AG09309 (cell line): Measurements from ENCODE around the gene FARP1.

ENCODE experiments used
- DNase-seq: peaks from one replicate; pipeline ENCODE4 v3.0.0-alpha.2; 2010; ENCODE audit warnings: low read depth
- H3K4me3 ChIP-seq: 2 replicates; pipeline ENCODE4 v1.5.1; 2011; ENCODE audit warnings: mild to moderate bottlenecking, low read depth, low read length, moderate library complexity; ENCODE audit not compliant: control insufficient read depth
- TF ChIP-seq, protein P1 (sequence below): IDR thresholded peaks from 2 replicates; pipeline ENCODE4 v1.5.1; 2011; ENCODE audit warnings: mild to moderate bottlenecking, low read depth, low read length, inconsistent platforms; ENCODE audit not compliant: insufficient read depth, control insufficient read depth; ENCODE audit errors: missing control alignments

Gene FARP1

DNA sequence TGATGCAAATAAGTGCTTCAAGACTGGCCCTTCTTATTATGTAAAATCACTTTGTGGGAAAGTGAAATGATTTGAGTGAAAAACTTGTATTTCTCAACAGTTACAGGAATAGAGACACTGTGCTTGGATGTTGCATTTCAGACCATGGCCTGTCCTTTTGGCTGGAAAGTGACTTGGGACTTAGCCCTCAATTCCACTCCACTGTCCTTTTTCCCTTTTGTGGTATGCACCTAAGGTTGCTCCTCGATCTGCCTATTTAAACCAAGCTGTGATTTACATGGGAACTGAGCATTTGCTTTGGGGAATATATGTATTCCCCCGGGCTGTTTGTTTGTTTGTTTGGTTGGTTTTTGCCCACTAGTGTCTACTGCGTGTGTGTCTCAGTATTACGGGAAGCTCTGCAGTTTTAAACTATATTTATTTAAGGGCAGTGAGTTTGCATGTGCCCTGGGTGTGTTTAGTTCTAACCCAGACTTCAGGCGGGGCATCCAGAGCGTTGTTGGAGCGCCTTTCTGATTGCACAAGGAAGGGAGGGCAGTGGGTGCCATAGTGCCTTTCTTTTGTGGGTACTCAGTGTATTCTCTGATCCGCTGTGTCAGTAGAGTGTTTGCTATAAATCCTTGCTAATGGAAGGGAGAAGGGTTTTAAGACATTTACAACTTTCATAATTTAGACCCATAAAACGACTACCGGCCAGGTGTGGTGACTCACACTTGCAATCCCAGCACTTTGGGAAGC is 52.3 kb downstream of the FARP1 start:
- TF ChIP-seq, protein P1, sequence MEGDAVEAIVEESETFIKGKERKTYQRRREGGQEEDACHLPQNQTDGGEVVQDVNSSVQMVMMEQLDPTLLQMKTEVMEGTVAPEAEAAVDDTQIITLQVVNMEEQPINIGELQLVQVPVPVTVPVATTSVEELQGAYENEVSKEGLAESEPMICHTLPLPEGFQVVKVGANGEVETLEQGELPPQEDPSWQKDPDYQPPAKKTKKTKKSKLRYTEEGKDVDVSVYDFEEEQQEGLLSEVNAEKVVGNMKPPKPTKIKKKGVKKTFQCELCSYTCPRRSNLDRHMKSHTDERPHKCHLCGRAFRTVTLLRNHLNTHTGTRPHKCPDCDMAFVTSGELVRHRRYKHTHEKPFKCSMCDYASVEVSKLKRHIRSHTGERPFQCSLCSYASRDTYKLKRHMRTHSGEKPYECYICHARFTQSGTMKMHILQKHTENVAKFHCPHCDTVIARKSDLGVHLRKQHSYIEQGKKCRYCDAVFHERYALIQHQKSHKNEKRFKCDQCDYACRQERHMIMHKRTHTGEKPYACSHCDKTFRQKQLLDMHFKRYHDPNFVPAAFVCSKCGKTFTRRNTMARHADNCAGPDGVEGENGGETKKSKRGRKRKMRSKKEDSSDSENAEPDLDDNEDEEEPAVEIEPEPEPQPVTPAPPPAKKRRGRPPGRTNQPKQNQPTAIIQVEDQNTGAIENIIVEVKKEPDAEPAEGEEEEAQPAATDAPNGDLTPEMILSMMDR = no peak
- H3K4me3 ChIP-seq = no peak overlapping the region

DNA sequence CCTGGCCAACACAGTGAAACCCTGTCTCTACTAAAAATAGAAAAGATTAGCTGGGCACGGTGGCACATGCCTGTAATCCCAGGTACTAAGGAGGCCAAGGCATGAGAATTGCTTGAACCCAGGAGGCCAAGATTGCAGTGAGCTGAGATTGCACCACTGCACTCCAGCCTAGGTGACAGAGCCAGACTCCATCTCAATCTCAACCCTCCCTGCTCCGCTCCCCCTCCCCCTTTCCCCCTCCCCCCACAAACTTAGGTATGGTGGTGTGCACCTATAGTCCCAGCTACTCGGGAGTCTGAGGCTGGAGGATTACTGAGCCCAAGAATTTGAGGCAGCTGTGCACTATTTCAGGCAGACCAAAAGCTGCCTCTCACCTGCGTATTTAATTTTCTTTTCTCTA is 55.8 kb downstream of the FARP1 start:
- no peak for DNase-seq
- H3K4me3 ChIP-seq = no peak overlapping the region
- TF ChIP-seq, protein P1 = no peak

More for the DNA sequence above, 52.3 kb downstream of the FARP1 start:
- no peak for DNase-seq

DNA sequence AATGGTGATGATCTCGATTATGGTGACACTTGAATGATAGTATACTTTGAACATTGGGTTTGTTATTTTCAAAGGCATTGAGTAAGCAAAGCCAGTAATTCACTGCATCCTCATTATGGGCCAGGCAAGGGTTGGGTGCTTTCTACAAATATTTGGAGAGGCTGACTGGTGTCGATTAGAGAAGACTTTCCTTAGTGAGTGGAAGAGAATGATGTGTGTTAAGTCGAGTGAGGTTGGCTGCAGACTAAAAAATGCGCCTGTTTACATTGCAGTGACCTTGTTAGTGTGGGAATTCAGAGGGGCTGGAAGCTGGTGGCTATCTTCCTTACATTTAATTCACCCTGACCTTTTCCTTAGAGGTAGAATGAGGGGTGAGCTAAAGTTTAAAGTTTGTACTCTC is 56.6 kb downstream of the FARP1 start:
- no peak for DNase-seq
- TF ChIP-seq, protein P1 = no peak
- no peak overlapping the region for H3K4me3 ChIP-seq

DNA sequence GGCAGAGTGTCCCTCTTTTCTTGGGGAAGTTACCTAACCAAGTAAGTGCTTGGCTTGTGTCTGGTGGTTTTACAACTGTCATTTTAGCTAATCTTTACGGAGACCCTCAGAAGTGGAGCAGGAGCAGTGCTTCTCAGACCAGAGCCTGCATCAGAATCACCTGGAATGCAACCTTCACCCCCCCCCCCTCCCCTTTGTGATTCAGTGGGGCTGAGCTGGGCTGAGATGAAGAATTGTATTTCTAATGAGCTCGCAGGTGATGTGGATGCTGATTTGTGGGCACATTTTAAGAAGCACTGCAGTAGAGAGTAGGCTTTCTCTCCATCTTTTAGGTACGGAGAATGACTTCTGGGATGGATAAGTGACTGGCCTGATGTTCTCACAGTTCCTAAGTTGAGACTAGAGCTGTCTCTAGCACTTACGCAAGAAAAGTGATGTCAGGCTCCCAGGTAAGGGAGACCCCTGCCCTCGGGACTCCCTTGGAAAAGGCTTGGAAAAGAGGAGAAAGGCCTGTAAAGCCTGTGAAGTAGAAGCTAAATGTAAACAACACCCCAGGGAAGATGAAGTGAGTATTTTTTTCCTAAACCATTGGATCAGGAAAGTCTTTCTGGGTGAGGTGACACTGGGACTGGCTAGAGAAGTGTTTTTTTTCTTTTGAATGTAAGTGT is 57.5 kb downstream of the FARP1 start:
- no peak overlapping the region for H3K4me3 ChIP-seq
- DNase-seq = no peak
- TF ChIP-seq, protein P1 = no peak

DNA sequence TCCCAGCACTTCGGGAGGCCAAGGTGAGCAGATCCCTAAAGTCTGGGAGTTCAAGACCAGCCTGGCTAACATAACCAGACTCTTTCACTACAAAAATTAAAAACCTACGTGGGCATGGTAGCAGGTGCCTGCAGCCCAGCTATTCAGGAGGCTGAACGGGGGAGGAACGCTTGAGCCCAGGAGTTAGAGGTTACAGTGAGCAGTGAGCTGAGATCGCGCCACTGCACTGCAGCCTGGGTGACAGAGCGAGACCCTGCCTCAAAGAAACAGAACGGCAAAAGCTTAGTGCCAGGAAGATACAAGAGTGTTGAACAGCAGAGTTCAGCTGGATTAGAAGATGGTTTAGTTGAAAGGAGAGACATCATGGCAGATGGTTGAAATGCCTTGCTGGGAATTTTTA is 58.3 kb downstream of the FARP1 start:
- DNase-seq = no peak
- TF ChIP-seq, protein P1 = no peak
- no peak overlapping the region for H3K4me3 ChIP-seq

DNA sequence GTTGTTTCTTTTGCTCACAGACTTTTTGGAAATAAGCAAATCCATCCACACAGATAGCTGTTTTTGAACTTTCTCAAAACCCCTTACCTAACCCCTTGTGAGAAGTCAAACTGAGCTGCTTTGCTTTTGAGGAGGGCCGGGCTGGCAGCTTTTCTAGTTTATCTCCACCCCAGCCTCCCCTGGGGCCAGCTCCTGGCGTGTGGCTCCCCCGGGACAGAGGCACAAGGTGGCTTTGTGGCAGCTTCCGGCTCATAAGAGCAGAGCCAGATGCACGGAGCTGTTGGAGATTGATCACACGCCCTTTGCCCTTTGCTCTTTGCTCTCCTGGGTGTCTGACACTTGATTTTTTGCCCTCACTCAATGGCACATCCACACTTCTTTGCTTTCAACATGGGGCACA is 59.1 kb downstream of the FARP1 start:
- H3K4me3 ChIP-seq = no peak overlapping the region
- TF ChIP-seq, protein P1 = no peak

More for the DNA sequence above, 59.1 kb downstream of the FARP1 start:
- DNase-seq = no peak
